CD4-positive, alpha-beta T cell (primary cell): ENCODE measurements around the gene AFAP1L1. TPM values are rescaled to one million over a fixed set of nuclear protein-coding genes. Genes with fewer than 3 reads are reported as not detected.

ENCODE experiments used
- ATAC-seq: fragments of 200-7000 bp; cut with Tn5 transposase; one replicate; pipeline ENCODE4 v1.10.0; 2022; ENCODE audit warnings: mild to moderate bottlenecking; ENCODE audit not compliant: poor library complexity
- CTCF ChIA-PET: fragments of 350-600 bp; sonication (Branson Sonifier 250); formaldehyde crosslinking; loops from one replicate; lab custom pipeline; 2021; ENCODE audit warnings: antibody characterized with exemption, inconsistent platforms; lab: Charles Lee
- POLR2A ChIA-PET: fragments of 350-600 bp; sonication (Branson Sonifier 250); formaldehyde crosslinking; loops from one replicate; lab custom pipeline; 2021; ENCODE audit warnings: antibody characterized with exemption, inconsistent platforms; lab: Charles Lee
- DNase-seq, 14 experiments: peaks; one replicate each; pipeline ENCODE4 v3.0.0-alpha.2; 2013 to 2020; ENCODE audit warnings: mixed read lengths in 2 of 14
- H3K27ac ChIP-seq, 2 donors: one replicate each; pipeline versions ENCODE4 v1.5.1 to v1.7.0; 2013; ENCODE audit warnings: low read length in 2 of 2, low read depth in 1 of 2, mild to moderate bottlenecking in 1 of 2
- H3K27me3 ChIP-seq, 2 experiments: 1 replicate in 1 of 2; 2 replicates in 1 of 2; pipeline versions ENCODE4 v1.6.1 to v1.7.0; 2013; ENCODE audit warnings: low read length in 2 of 2, control low read depth in 1 of 2, mild to moderate bottlenecking in 1 of 2, moderate library complexity in 1 of 2; ENCODE audit not compliant: insufficient read depth in 2 of 2, control insufficient read depth in 1 of 2
- H3K36me3 ChIP-seq: one replicate; pipeline ENCODE4 v1.6.1; 2013; ENCODE audit warnings: low read length, control low read depth; ENCODE audit not compliant: insufficient read depth
- H3K4me1 ChIP-seq: one replicate; pipeline ENCODE4 v1.6.1; 2013; ENCODE audit warnings: low read length, control low read depth; ENCODE audit not compliant: insufficient read depth
- H3K4me3 ChIP-seq: one replicate; pipeline ENCODE4 v1.5.1; 2013; ENCODE audit warnings: mild to moderate bottlenecking, low read length, moderate library complexity
- H3K9me3 ChIP-seq, 2 experiments: 1 replicate in 1 of 2; 2 replicates in 1 of 2; pipeline versions ENCODE4 v1.6.1 to v1.7.0; 2013; ENCODE audit warnings: low read length in 2 of 2, mild to moderate bottlenecking in 2 of 2, control low read depth in 1 of 2, moderate library complexity in 1 of 2; ENCODE audit not compliant: control insufficient read depth in 1 of 2, insufficient read depth in 1 of 2
- H3K27ac Mint-ChIP-seq: one replicate; pipeline ENCODE4 v1.8.0; 2020; ENCODE audit warnings: mixed read lengths
- H3K27me3 Mint-ChIP-seq: one replicate; pipeline ENCODE4 v1.8.0; 2021; ENCODE audit warnings: mixed read lengths
- H3K36me3 Mint-ChIP-seq: one replicate; pipeline ENCODE4 v1.8.0; 2021; ENCODE audit warnings: low read depth, mixed read lengths
- H3K4me1 Mint-ChIP-seq: one replicate; pipeline ENCODE4 v1.8.0; 2021; ENCODE audit warnings: low read depth, mixed read lengths
- H3K4me3 Mint-ChIP-seq: one replicate; pipeline ENCODE4 v1.8.0; 2020; ENCODE audit warnings: mild to moderate bottlenecking, mixed read lengths
- H3K9me3 Mint-ChIP-seq: one replicate; pipeline ENCODE4 v1.8.0; 2020; ENCODE audit warnings: mixed read lengths
- CTCF ChIP-seq: fragments of 200-600 bp; IDR thresholded peaks from one replicate; pipeline ENCODE4 v1.8.0; 2022; ENCODE audit warnings: antibody characterized with exemption, mild to moderate bottlenecking
- intact Hi-C, 2 experiments: fragments of 100-400 bp; cut with DNase I in 1 of 2; cut with micrococcal nuclease in 1 of 2; formaldehyde crosslinking; loops; one replicate each; pipeline versions ENCODE4 v1.15.1 to v1.9.0; 2023 to 2025; cut with DNase I, micrococcal nuclease
- total RNA-seq, 174 experiments: library from RNA in 2 of 174; stranded (reverse) in 2 of 174; gene quantifications; one replicate each; pipeline ENCODE4 v1.2.3 and lab custom pipeline; 2021 to 2026

Gene AFAP1L1
- total RNA-seq, 2 experiments from 2014 or later, result 0.47 to 0.56 TPM

GRCh38 chr5:149283626-149284480, 12.2 kb downstream of the AFAP1L1 start:
- H3K27ac Mint-ChIP-seq, result no peak overlapping the region
- CTCF ChIA-PET, result no interaction called here

GRCh38 chr5:149284501-149284900, 12.8 kb downstream of the AFAP1L1 start:
- no peak for ATAC-seq
- no peak overlapping the region for H3K27ac Mint-ChIP-seq
- H3K27me3 Mint-ChIP-seq, result no peaks in the 10 kb centered on the region
- Histone ChIP-seq H3K9me3 (no peaks in the 10 kb centered on the region), H3K4me1 (no peaks in the 10 kb centered on the region), H3K27ac (no peak overlapping the region), H3K4me3 (no peak overlapping the region), H3K36me3 (no peaks in the 10 kb centered on the region), H3K27me3 (no peaks in the 10 kb centered on the region)
- TF ChIP-seq CTCF, result no peak
- DNase-seq, result no peak
- no peaks in the 10 kb centered on the region for H3K4me1 Mint-ChIP-seq
- no peaks in the 10 kb centered on the region for H3K9me3 Mint-ChIP-seq
- ChIA-PET CTCF (no interaction called here), POLR2A (no interaction called here)
- H3K4me3 Mint-ChIP-seq, result no peak overlapping the region
- no peaks in the 10 kb centered on the region for H3K36me3 Mint-ChIP-seq
- intact Hi-C loops, result no loop called here

More at GRCh38 chr5:149283626-149284480, 12.2 kb downstream of the AFAP1L1 start:
- Mint-ChIP-seq H3K27me3 (no peaks in the 10 kb centered on the region), H3K4me1 (no peaks in the 10 kb centered on the region), H3K4me3 (no peak overlapping the region), H3K9me3 (no peaks in the 10 kb centered on the region), H3K36me3 (no peaks in the 10 kb centered on the region)
- DNase-seq, result no peak
- no peaks in the 10 kb centered on the region for H3K36me3 ChIP-seq
- no peak overlapping the region for H3K27ac ChIP-seq
- POLR2A ChIA-PET, result no interaction called here
- no peak for TF ChIP-seq CTCF
- H3K4me1 ChIP-seq, result no peaks in the 10 kb centered on the region
- H3K27me3 ChIP-seq, result no peaks in the 10 kb centered on the region
- intact Hi-C loops, result no loop called here
- no peak for ATAC-seq
- no peak overlapping the region for H3K4me3 ChIP-seq
- H3K9me3 ChIP-seq, result no peaks in the 10 kb centered on the region

- TF ChIP-seq CTCF, result no peak
- H3K36me3 ChIP-seq, result no peaks in the 10 kb centered on the region
- no peaks in the 10 kb centered on the region for H3K9me3 Mint-ChIP-seq
- no peaks in the 10 kb centered on the region for H3K27me3 Mint-ChIP-seq
- ATAC-seq, result no peak
- DNase-seq, result no peak
- H3K4me1 Mint-ChIP-seq, result no peaks in the 10 kb centered on the region
- no peaks in the 10 kb centered on the region for H3K36me3 Mint-ChIP-seq
- intact Hi-C loops, result no loop called here
- H3K27me3 ChIP-seq, result no peaks in the 10 kb centered on the region
- CTCF ChIA-PET, result no interaction called here
- no peak overlapping the region for H3K27ac Mint-ChIP-seq
- POLR2A ChIA-PET, result no interaction called here
- H3K4me1 ChIP-seq, result no peaks in the 10 kb centered on the region
- H3K27ac ChIP-seq, result no peak overlapping the region
- H3K4me3 ChIP-seq, result no peak overlapping the region
- no peak overlapping the region for H3K4me3 Mint-ChIP-seq
- no peaks in the 10 kb centered on the region for H3K9me3 ChIP-seq
These were observed 13.5 kb downstream of the AFAP1L1 start for GRCh38 chr5:149285153-149285552.
